ENCODE results near the gene HDAC4. TPM values are rescaled to one million over a fixed set of nuclear protein-coding genes. Genes with fewer than 3 reads are reported as not detected.

The HDAC4 gene
- total RNA-seq, 6 experiments from 2014 or later = 7.4 to 13.0 (median 9.5) TPM

GRCh38 chr2:239252393-239252792 lies 148.4 kb downstream of the HDAC4 start:
- Mint-ChIP-seq H3K4me3 (no peak overlapping the region), H3K9me3 (peaks cover under 1% of the 10 kb centered on the region), H3K36me3 (ENCODE audit: low read depth) (peaks cover 1% of the 10 kb centered on the region), H3K27ac (no peak overlapping the region), H3K4me1 (ENCODE audit: low read depth) (peaks cover 44% of the 10 kb centered on the region), H3K27me3 (ENCODE audit: insufficient read depth) (no peaks in the 10 kb centered on the region; the same call in 1 of the 2 replicates)
- no peak for TF ChIP-seq CTCF (IDR thresholded peaks at IDR 0.05)
- DNase-seq = no peak

GRCh38 chr2:239251971-239252370 lies 148.8 kb downstream of the HDAC4 start:
- no peak for DNase-seq
- Mint-ChIP-seq H3K27me3 (ENCODE audit: insufficient read depth) (no peaks in the 10 kb centered on the region), H3K9me3 (no peaks in the 10 kb centered on the region), H3K4me1 (ENCODE audit: low read depth) (peaks cover 40% of the 10 kb centered on the region), H3K27ac (no peak overlapping the region), H3K36me3 (ENCODE audit: low read depth) (no peaks in the 10 kb centered on the region), H3K4me3 (no peak overlapping the region)
- no peak for TF ChIP-seq CTCF (IDR thresholded peaks at IDR 0.05)

GRCh38 chr2:239250216-239251081 lies 150.4 kb downstream of the HDAC4 start:
- no peaks in the 10 kb centered on the region for H3K36me3 Mint-ChIP-seq (ENCODE audit: low read depth)
- H3K27me3 Mint-ChIP-seq (ENCODE audit: insufficient read depth) = no peaks in the 10 kb centered on the region
- H3K27ac Mint-ChIP-seq = peak overlapping the region; percentile 78
- TF ChIP-seq CTCF (IDR thresholded peaks at IDR 0.05) = no peak
- peaks cover 26% of the 10 kb centered on the region for H3K4me1 Mint-ChIP-seq (ENCODE audit: low read depth)
- DNase-seq = no peak
- H3K9me3 Mint-ChIP-seq = no peaks in the 10 kb centered on the region
- H3K4me3 Mint-ChIP-seq = peak overlapping the region; percentile 68; the same call in 1 of the 2 replicates

- H3K9me3 Mint-ChIP-seq = no peaks in the 10 kb centered on the region
- peak overlapping the region; percentile 68 for H3K4me3 Mint-ChIP-seq
- DNase-seq = peak; percentile 61
- peaks cover 26% of the 10 kb centered on the region for H3K4me1 Mint-ChIP-seq (ENCODE audit: low read depth)
- TF ChIP-seq CTCF (IDR thresholded peaks at IDR 0.05) = no peak
- no peaks in the 10 kb centered on the region for H3K27me3 Mint-ChIP-seq (ENCODE audit: insufficient read depth)
- peak overlapping the region; percentile 78 for H3K27ac Mint-ChIP-seq
- H3K36me3 Mint-ChIP-seq (ENCODE audit: low read depth) = no peaks in the 10 kb centered on the region
These were observed 151.0 kb downstream of the HDAC4 start for GRCh38 chr2:239249776-239250175.

- H3K4me1 Mint-ChIP-seq (ENCODE audit: low read depth) = peaks cover 21% of the 10 kb centered on the region
These were observed 151.8 kb downstream of the HDAC4 start for GRCh38 chr2:239249048-239249447.

More at GRCh38 chr2:239249048-239249447, 151.8 kb downstream of the HDAC4 start:
- peak overlapping the region; percentile 68 for H3K4me3 Mint-ChIP-seq
- H3K27ac Mint-ChIP-seq = peak overlapping the region; percentile 78; the same call in 1 of the 2 replicates
- DNase-seq = no peak
- no peaks in the 10 kb centered on the region for H3K27me3 Mint-ChIP-seq (ENCODE audit: insufficient read depth)
- no peak for TF ChIP-seq CTCF (IDR thresholded peaks at IDR 0.05)
- no peaks in the 10 kb centered on the region for H3K36me3 Mint-ChIP-seq (ENCODE audit: low read depth)
- H3K9me3 Mint-ChIP-seq = no peaks in the 10 kb centered on the region
